Neural progenitor cell (in vitro differentiated cells): ENCODE data around the gene FOXL2NB.

Source experiments
- CTCF ChIP-seq: fragments of 200-600 bp; sonication (generic); IDR thresholded peaks from 2 replicates; pipeline ENCODE4 v1.5.1; 2017; ENCODE audit warnings: antibody characterized with exemption, mild to moderate bottlenecking
- EZH2 ChIP-seq: fragments of 200-600 bp; sonication (generic); IDR thresholded peaks from 2 replicates; pipeline ENCODE4 v1.6.1; 2017; ENCODE audit warnings: antibody characterized with exemption, mild to moderate bottlenecking, moderate library complexity
- EZH2phosphoT487 ChIP-seq: fragments of 200-600 bp; sonication (generic); IDR thresholded peaks from 2 replicates; pipeline ENCODE4 v1.6.1; 2017; ENCODE audit warnings: antibody characterized with exemption

DNA sequence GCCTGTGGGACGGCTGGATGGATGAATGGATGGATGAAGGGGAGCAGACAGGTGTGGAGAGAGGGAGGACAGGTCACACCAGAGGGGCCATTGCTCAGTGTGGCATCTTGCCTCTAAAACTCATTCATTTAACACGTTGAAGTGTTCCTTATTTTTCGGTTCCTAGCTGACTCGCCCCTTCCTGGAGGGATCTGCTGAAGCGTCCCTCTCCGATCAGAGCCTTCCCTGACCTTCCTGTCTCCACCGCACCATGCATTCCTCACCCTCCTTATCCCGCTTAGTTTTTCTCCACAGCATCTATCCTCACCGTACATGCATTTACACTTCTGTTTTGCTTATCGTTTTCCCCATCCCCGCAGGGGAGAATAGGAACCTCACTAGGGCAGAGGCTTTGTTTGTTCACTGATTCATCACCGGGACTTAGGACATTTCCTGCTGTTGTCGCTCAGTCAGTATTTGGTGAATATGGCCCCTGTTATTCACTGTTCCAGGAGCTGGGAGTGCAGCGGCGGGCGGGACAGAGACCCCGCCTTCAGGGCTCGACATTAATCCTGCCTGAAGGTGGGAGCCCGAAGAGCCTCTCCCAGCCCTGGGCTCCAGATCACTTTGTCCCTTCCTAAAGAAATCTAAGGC, 32.0 kb upstream of the FOXL2NB start:
- no peak for TF ChIP-seq CTCF
- TF ChIP-seq EZH2, result no peak
- TF ChIP-seq EZH2phosphoT487, result no peak
